Gastrocnemius medialis (tissue), 4 donors: ENCODE results near the gene ACVR1B. TPM values are rescaled to one million over a fixed set of nuclear protein-coding genes. Genes with fewer than 3 reads are reported as not detected.

Experiments used
- ATAC-seq, 2 donors: fragments of 150-250 bp; one replicate each; pipeline ENCODE4 v1.9.1; 2016
- DNase-seq, 2 donors: peaks; one replicate each; pipeline ENCODE4 v3.0.0-alpha.2; 2019
- H3K27ac ChIP-seq, 4 donors: fragments of 200-600 bp; sonication (generic); 1 replicate in 1 of 4; 2 replicates in 3 of 4; pipeline ENCODE4 v1.5.1; 2016 to 2018; ENCODE audit warnings: mild to moderate bottlenecking in 2 of 4, moderate library complexity in 1 of 4
- H3K27me3 ChIP-seq, 3 donors: fragments of 200-600 bp; sonication (generic) in 2 of 3; 1 replicate in 1 of 3; 2 replicates in 2 of 3; pipeline versions ENCODE4 v1.5.1 to v1.6.0; 2016 to 2019; ENCODE audit warnings: mild to moderate bottlenecking in 1 of 3, moderate library complexity in 1 of 3
- H3K36me3 ChIP-seq, 2 donors: fragments of 200-600 bp; sonication (generic) in 1 of 2; one replicate each; pipeline ENCODE4 v1.5.1; 2017 to 2018
- H3K4me1 ChIP-seq, 2 donors: fragments of 200-600 bp; sonication (generic) in 1 of 2; one replicate each; pipeline ENCODE4 v1.5.1; 2016 to 2017; ENCODE audit warnings: mild to moderate bottlenecking in 2 of 2
- H3K4me3 ChIP-seq, 4 donors: fragments of 200-600 bp; sonication (generic) in 3 of 4; 1 replicate in 1 of 4; 2 replicates in 3 of 4; pipeline ENCODE4 v1.5.1; 2016 to 2019; ENCODE audit warnings: mild to moderate bottlenecking in 2 of 4
- H3K9me3 ChIP-seq, 3 donors: fragments of 200-600 bp; sonication (generic) in 2 of 3; 1 replicate in 1 of 3; 2 replicates in 2 of 3; pipeline ENCODE4 v1.5.1; 2016 to 2019
- POLR2A ChIP-seq, 2 donors: fragments of 450-650 bp; IDR thresholded peaks; one replicate each; pipeline ENCODE4 v1.6.1; 2017; ENCODE audit warnings: antibody characterized with exemption in 2 of 2, mild to moderate bottlenecking in 2 of 2, moderate library complexity in 2 of 2
- in situ Hi-C, 4 donors: fragments of 200-750 bp; cut with MboI; loops; one replicate each; pipeline versions ENCODE4 v1.15.0 to v1.8.0; 2017; ENCODE audit warnings: low sequenced_read_pairs in 4 of 4
- intact Hi-C: fragments of 100-400 bp; cut with DNase I; formaldehyde crosslinking; loops from one replicate; pipeline ENCODE4 v1.15.1; 2023; ENCODE audit warnings: low total_unique reads
- total RNA-seq, 4 donors: library from RNA; depleted of rRNA; stranded (reverse); fragments of >200 nt; gene quantifications; one replicate each; pipeline versions ENCODE4 v1.1.0 to v1.2.3, GENCODE V29; 2016
- TF ChIP-seq, protein P1 (sequence below), 5 experiments: fragments of 450-650 bp in 3 of 5; fragments of 200-600 bp in 2 of 5; sonication (generic) in 2 of 5; IDR thresholded peaks in 4 of 5; conservative IDR thresholded peaks in 1 of 5; 1 replicate in 4 of 5; 2 replicates in 1 of 5; pipeline ENCODE4 v1.5.1; 2016 to 2019; ENCODE audit warnings: antibody characterized with exemption in 5 of 5, mild to moderate bottlenecking in 3 of 5, moderate library complexity in 3 of 5

Gene ACVR1B
- total RNA-seq, 4 donors from 2014 or later, result 8.7 to 15.9 (median 10.1) TPM

DNA sequence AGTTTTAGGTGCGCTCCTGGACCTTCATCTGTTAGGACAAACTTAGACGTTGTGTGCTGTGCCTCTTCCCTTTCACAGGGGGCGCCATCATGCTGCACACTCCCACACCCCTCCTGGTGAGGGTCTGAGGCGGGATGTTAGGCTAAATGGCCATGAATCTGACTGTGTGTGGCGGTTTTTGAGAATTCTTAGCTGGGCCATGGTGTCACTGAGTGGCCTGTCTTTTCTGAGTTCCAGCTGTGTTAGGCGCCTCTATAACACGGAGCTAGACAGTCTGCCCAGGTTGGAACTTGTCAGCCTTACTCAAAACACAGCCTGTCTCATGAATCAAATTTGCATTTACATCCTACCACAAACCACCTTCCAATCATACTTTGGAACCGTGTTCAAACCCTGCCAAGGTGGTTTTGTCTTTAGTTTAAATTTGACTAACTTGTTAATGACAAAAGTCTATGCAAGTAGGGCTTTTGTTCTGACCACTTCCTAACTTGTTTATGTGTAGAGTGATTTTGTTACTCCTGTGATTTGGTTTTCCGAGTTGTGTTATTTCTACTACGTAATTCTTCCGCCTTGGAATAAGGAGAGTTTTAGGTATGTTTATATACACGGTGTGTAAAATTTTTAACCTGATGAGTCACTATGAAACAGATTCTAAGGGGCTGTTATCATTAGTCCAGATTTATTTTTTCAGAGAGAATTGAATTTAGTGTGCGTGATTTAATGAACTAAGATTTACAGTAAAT, 19.6 kb downstream of the ACVR1B start:
- intact Hi-C loops, result no loop called here
- TF ChIP-seq, protein P1, sequence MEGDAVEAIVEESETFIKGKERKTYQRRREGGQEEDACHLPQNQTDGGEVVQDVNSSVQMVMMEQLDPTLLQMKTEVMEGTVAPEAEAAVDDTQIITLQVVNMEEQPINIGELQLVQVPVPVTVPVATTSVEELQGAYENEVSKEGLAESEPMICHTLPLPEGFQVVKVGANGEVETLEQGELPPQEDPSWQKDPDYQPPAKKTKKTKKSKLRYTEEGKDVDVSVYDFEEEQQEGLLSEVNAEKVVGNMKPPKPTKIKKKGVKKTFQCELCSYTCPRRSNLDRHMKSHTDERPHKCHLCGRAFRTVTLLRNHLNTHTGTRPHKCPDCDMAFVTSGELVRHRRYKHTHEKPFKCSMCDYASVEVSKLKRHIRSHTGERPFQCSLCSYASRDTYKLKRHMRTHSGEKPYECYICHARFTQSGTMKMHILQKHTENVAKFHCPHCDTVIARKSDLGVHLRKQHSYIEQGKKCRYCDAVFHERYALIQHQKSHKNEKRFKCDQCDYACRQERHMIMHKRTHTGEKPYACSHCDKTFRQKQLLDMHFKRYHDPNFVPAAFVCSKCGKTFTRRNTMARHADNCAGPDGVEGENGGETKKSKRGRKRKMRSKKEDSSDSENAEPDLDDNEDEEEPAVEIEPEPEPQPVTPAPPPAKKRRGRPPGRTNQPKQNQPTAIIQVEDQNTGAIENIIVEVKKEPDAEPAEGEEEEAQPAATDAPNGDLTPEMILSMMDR (IDR thresholded peaks at IDR 0.05 in 4 of 5, conservative IDR thresholded peaks at IDR 0.05 in 1 of 5), result no peak
- no peak for TF ChIP-seq POLR2A (IDR thresholded peaks at IDR 0.05)

DNA sequence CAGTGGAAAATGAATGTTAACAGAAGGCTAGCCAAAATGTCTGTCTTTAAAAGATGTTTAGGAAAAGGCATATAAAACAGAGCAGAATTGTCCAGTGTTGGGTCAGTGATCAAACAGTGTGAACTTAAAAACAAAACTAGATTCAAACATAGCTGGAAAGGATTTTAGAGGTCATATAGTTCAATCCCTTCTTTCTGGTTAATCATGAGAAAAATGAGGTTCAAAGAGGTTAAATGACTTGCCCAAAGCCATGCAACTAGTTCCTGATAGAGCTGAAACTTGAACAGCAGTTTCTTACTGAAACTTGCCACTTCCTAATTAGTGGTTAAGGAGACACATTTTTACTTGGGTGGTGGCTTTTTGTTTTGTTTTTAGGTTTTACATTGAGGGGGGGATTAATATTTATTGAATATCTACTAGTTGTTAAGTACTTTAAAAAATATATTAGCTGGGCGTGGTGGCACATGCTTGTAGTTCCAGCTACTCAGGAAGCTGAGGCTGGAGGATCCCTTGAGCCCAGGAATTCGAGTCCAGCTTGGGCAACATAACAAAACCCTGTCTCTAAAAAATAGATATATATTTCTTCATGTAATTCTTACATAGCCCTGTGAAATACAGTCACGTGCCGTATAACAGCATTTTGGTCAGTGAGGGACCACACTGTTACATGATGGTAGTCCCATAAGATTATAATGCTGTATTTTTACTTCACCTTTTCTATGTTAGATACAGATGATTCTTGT, 20.4 kb downstream of the ACVR1B start:
- H3K4me1 ChIP-seq, result peaks cover 38 to 43% of the 10 kb centered on the region in 2 donors
- H3K36me3 ChIP-seq, result peaks cover 0 to 20% of the 10 kb centered on the region in 2 donors
- H3K27ac ChIP-seq, result peak overlapping the region in 1 of 4 donors; percentile 38

More for the DNA sequence above, 19.6 kb downstream of the ACVR1B start:
- no peak overlapping the region for H3K4me3 ChIP-seq
- H3K27ac ChIP-seq, result no peak overlapping the region
- DNase-seq (no peak), ATAC-seq (no peak)
- H3K9me3 ChIP-seq, result no peaks in the 10 kb centered on the region
- no peaks in the 10 kb centered on the region for H3K27me3 ChIP-seq
- peaks cover 38 to 43% of the 10 kb centered on the region in 2 donors for H3K4me1 ChIP-seq
- peaks cover 0 to 12% of the 10 kb centered on the region in 2 donors for H3K36me3 ChIP-seq
- in situ Hi-C loops, result loop anchor here in 3 of 4 donors (10.0 kb wide), 2 partner anchors 46 to 76 kb away; no protein-coding TSS in a partner anchor

DNA sequence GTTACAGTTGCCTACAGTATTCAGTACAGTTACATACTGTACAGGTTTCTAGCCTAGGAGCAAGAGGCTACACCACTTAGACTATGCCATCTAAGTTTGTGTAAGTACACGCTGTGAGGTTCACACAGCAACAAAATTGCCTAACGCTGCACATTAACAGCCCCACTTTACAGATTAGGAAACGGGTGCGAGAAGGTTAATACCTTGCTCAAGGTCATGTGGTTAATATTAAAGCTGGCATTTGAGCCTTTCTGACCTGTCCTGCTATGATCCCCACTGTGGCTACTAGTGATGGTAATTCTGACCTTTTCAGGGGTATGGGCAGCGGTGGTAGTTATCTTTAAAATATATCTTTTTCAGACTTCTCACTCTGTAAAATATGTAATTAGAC, 20.9 kb downstream of the ACVR1B start:
- H3K27ac ChIP-seq, result peak overlapping the region in 2 of 4 donors; percentile 38 to 42
- no peak for ATAC-seq
- no peaks in the 10 kb centered on the region for H3K9me3 ChIP-seq
- in situ Hi-C loops, result loop anchor here in 3 of 4 donors (10.0 kb wide), 2 partner anchors 48 to 78 kb away; no protein-coding TSS in a partner anchor
- no peak overlapping the region for H3K4me3 ChIP-seq
- no peak for TF ChIP-seq POLR2A (IDR thresholded peaks at IDR 0.05)
- TF ChIP-seq, protein P1 (IDR thresholded peaks at IDR 0.05 in 4 of 5, conservative IDR thresholded peaks at IDR 0.05 in 1 of 5), result no peak
- no peaks in the 10 kb centered on the region for H3K27me3 ChIP-seq
- DNase-seq, result no peak
- intact Hi-C loops, result no loop called here
- H3K4me1 ChIP-seq, result peaks cover 38 to 43% of the 10 kb centered on the region in 2 donors
- H3K36me3 ChIP-seq, result peaks cover 0 to 25% of the 10 kb centered on the region in 2 donors

More for the DNA sequence above, 20.4 kb downstream of the ACVR1B start:
- DNase-seq (no peak), ATAC-seq (no peak)
- H3K9me3 ChIP-seq, result no peaks in the 10 kb centered on the region
- in situ Hi-C loops, result loop anchor here in 3 of 4 donors (10.0 kb wide), 2 partner anchors 47 to 77 kb away; no protein-coding TSS in a partner anchor
- H3K27me3 ChIP-seq, result no peaks in the 10 kb centered on the region
- no peak for TF ChIP-seq POLR2A (IDR thresholded peaks at IDR 0.05)
- TF ChIP-seq, protein P1 (IDR thresholded peaks at IDR 0.05 in 4 of 5, conservative IDR thresholded peaks at IDR 0.05 in 1 of 5), result no peak
- intact Hi-C loops, result no loop called here
- H3K4me3 ChIP-seq, result no peak overlapping the region

DNA sequence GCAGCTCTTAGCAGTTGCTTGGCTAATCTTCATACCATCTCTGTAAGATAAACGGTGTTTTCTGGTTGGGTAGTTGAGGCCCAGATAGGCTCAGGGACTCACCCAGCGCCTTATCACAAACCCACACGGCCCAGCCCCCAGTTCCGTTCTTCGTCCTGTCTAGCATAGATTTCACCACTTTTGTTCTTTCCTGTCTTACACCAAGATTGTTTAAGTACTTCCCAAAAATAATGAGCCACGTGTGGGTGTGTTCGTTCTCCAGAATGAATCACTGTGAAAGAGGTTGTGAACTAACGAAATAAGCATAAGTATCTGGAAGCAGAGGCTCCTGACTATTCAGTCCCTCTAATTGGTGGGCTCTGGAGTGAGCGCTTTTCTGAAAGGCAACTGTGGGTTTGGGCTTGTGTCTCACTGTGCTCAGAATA, 21.4 kb downstream of the ACVR1B start:
- TF ChIP-seq, protein P1 (IDR thresholded peaks at IDR 0.05 in 4 of 5, conservative IDR thresholded peaks at IDR 0.05 in 1 of 5), result no peak
- TF ChIP-seq POLR2A (IDR thresholded peaks at IDR 0.05), result no peak
- Histone ChIP-seq H3K27me3 (no peaks in the 10 kb centered on the region), H3K4me1 (peaks cover 38 to 42% of the 10 kb centered on the region in 2 donors), H3K4me3 (no peak overlapping the region), H3K36me3 (peaks cover 0 to 27% of the 10 kb centered on the region in 2 donors), H3K9me3 (no peaks in the 10 kb centered on the region), H3K27ac (peak overlapping the region in 3 of 4 donors; percentile 38 to 42 (median 39))
- DNase-seq (peak in 1 of 2 donors; percentile 32), ATAC-seq (peak; percentile 32 to 36)
- in situ Hi-C loops, result loop anchor here in 3 of 4 donors (10.0 kb wide), 2 partner anchors 48 to 78 kb away; no protein-coding TSS in a partner anchor
- intact Hi-C loops, result no loop called here
